ENCODE data around the gene OTUB2. TPM values are rescaled to one million over a fixed set of nuclear protein-coding genes. Genes with fewer than 3 reads are reported as not detected.
A peak's percentile ranks its signal among the peaks of the same experiment; 100 is the strongest.

OTUB2 gene
- total RNA-seq, 1 experiment from 2014 or later, result 3.5 TPM

DNA sequence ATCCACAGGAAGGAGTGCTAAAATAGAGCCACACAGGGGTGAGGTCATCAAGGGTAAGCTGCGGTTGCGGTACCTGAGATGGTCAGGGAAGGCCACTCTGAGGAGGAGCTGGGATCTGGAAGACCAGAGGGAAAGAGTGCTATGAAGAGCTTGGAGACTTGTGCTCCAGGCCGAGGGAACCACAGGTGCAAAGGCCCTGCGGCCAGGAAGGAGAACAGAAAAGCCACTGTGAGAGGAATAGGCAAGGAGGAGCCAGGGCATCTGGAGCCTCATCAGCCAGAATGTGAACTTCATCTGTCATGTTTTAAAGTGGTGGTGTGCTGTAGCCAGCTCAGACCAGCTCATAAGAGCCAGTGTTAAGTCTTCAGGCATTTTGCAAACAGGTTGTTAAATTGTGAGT, 34.5 kb upstream of the OTUB2 start:
- DNase-seq (ENCODE audit: low read depth, low spot score), result no peak
- in situ Hi-C loops (cut with HindIII; ENCODE audit: low pct_unique_long_range_greater_than_20kb, low sequenced_read_pairs), result no loop called here

DNA sequence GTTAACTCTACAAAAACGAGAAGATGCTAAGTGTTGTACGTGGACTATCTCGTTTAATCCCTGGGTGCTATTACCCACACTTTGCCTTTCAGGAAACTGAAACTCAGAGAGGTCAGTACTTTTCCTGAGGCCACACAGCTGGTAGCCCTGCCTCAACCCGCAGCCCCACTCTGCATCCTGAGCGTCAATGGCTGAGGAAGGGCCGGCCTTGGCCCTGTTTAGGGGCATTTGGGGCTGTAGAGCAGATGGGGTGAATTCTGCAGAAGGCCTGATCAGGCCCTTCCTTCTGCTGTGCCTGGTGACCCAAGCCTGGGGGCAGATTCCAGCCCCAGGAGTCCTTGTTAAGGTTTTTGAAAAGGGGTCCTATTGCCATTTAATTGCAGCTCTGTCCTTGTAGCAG, 32.8 kb upstream of the OTUB2 start:
- in situ Hi-C loops (cut with HindIII; ENCODE audit: low pct_unique_long_range_greater_than_20kb, low sequenced_read_pairs), result no loop called here
- no peak for DNase-seq (ENCODE audit: low read depth, low spot score)

DNA sequence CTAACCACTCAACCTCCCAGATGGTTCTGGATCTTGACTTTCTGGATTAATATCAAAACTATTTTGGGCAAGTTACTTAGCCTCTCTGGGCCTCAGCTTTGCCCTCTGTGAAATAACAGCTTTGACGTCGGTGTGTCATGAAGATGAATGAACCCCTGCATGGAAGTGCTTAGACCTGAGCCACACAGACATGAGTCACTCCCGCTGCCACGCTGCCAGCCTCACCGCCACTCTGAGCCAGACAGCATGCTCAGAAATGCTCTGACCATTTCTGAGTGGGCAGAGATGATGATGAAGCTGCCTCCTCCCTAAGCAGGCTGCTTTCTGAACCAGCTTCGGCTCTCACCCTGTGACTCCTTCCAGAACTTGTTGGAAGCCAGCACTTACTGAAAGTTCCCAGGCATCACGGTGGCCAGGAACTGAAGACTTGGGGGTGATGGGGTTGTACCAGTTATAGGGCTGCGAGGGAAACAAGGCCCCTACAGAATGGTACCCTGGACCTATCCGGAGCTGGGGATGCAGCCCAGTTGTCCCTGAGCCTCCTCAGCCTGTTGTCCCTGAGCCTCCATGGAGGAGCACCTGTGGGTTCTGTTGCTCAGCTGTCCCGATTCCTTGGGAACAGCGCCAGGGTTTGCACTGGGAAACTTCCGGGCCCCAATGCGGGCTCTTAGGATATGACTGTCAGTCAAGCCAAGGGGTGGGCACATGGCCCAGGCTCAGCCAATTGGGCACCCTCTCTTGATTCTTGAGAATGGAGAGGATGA, 31.0 kb upstream of the OTUB2 start:
- DNase-seq (ENCODE audit: low read depth, low spot score), result no peak
- in situ Hi-C loops (cut with HindIII; ENCODE audit: low pct_unique_long_range_greater_than_20kb, low sequenced_read_pairs), result no loop called here

DNA sequence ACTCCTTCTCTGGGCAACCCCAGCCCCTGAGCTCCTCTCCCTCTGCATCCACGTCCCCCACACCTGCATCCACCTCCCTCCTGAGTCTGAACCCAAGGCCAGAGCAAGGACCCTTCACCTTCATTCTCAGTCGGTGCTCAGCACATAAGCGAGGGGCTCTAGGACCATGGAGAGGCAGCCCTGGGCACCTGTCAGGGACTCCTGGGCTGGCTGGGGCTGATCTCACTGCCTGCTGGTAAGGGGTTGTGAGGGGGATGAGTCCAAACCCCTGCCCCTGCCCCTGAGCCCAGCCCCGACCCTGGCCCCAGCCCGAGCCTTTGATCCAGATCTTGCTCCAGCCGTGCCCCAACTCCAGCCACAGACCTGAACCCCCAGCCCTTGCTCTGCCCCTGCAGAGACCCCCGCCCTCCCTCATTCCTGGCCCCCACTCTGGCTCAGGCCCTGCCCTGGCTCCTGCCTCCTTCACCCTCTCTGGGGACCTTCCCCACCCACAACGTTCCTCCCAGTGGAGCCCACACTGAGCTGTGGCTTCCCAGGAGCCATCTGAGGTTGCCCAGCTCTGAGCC, 29.9 kb upstream of the OTUB2 start:
- no peak for DNase-seq (ENCODE audit: low read depth, low spot score)
- in situ Hi-C loops (cut with HindIII; ENCODE audit: low pct_unique_long_range_greater_than_20kb, low sequenced_read_pairs), result no loop called here

DNA sequence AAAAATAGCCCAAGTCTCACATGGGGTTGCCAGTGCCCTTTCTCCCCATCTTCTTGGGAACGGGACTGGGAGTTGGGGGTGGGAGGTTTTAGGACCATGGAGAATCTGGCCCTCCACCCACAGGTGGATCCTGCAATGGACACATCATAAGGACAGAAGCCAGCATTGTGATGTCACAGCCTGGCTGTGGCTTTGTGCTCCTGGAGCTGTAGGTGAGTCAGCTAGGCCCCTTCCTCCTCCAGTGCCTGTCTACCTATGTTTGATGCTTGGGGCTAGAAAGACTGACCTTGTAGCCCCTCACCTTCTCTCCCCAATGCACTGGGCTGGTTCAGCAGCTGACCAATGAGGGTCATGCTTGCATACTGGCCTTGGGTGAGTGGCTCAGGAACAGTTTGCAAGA, 29.1 kb upstream of the OTUB2 start, which contains the start of gene CCDC197:
Gene CCDC197 (plus strand): TSS at position 220 of the 400 bp plus-strand sequence. CDS start 831 bp downstream, outside the sequence.
- no peak for DNase-seq (ENCODE audit: low read depth, low spot score)
- in situ Hi-C loops (cut with HindIII; ENCODE audit: low pct_unique_long_range_greater_than_20kb, low sequenced_read_pairs), result no loop called here

DNA sequence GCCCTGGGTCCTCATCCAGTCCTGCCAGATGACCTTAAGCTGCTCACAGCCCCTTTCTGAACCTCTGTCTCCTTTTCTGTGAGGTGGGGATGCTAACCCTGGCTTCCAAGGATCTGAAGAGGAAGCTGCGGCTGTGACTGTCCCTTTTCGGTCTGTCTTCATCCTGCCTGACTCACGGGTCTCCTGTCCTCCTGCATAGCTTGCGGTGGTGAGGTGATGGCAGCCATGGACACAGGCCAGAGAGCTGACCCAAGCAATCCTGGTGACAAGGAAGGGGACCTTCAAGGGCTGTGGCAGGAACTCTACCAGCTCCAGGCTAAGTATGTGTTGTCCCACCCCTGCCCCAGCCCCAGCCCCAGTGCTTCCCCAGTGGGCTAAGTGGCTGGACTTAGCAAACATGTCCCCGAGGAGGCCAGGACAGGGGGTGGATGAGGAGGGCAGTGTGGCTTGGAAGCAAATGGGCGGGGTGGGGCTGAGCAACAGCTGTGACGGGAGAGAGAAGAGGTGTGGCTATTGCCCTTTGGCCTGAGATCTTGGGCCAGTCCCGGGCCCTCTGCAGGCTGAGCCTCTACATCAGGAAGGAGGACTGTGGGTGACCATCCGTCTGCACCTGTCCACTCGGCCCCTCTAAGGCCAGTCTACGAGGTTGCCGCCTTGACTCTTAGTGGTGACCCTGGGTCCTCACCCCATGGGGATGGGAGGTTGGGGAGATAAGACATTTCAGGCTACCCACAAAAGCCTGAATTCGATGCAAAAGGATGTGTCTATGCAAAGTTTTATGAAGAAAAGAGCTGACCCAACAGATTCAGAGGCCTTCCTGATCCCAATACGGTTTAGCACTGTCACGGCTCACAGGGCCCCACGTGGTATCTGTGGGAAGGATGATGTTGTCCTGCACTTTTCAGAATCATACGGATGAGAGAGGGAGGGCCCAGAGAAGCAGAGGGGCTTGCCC, 27.9 kb upstream of the OTUB2 start:
- no peak for DNase-seq (ENCODE audit: low read depth, low spot score)
- in situ Hi-C loops (cut with HindIII; ENCODE audit: low pct_unique_long_range_greater_than_20kb, low sequenced_read_pairs), result no loop called here

DNA sequence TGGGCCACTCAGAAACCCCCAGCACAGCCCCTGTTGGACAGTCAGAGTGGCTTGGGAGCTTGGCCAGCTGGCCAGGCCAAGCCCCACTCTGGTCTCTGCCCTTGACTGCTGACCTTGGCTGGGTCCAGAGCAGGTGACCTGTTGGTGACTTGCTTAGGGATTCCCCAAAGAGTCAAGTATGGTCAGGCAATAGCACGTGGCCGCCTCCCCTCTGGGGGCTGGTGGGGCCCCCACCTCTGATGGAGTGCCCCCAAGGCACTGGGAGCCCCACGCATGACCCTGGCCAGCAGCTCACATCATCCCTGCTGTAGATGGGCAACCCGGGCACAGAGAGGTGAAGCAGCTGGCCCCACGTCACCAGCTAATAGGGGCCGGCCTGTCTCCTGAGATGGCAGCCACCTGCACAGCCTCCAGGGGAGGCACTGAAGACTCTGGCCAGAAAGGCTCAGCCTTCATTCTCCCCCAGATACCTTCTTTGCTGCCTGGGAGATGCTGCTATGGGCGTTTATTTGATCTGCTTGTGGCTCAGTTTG, 27.2 kb upstream of the OTUB2 start:
- no peak for DNase-seq (ENCODE audit: low read depth, low spot score)
- in situ Hi-C loops (cut with HindIII; ENCODE audit: low pct_unique_long_range_greater_than_20kb, low sequenced_read_pairs), result no loop called here

DNA sequence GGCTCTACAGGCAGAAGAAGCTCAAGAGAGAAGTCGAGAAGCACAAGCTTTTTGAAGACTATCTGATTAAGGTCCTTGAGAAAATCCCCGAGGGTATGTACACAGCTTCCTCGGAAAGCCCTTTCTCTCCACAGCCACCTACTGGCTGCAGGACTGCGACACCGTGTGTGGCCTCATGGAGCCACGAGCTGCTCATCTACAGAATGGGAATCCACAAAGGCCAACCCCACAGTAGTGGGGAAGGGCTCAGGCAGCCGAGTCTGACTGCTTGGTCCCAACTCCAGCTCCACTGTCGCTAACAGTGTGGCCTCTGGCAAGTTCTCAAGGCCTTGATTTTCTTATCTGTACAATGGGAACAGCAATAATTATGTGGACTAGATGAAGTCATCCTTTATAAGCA, 26.6 kb upstream of the OTUB2 start:
- in situ Hi-C loops (cut with HindIII; ENCODE audit: low pct_unique_long_range_greater_than_20kb, low sequenced_read_pairs), result no loop called here

DNA sequence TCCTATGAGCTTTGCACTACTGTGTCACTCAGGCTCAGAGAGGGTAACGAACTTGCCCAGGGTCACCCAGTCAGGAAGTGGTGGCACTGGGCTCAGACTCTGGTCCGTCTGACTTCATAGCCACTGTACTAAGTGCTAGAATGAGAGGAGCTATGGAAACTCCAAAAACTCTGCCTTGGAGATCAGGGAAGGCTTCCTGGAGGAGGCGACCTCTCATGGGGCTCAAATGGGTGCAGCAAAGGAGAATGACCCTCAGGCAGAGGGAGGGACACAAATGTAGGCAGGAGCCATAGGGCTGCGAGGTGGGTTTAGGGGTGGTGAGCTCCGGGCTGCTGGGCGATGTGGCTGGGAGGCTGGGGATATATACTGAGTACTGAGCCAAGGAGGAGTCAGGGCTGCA, 25.9 kb upstream of the OTUB2 start:
- in situ Hi-C loops (cut with HindIII; ENCODE audit: low pct_unique_long_range_greater_than_20kb, low sequenced_read_pairs), result no loop called here
- DNase-seq (ENCODE audit: low read depth, low spot score), result no peak

More for the DNA sequence above, 26.6 kb upstream of the OTUB2 start:
- DNase-seq (ENCODE audit: low read depth, low spot score), result peak; percentile 22

DNA sequence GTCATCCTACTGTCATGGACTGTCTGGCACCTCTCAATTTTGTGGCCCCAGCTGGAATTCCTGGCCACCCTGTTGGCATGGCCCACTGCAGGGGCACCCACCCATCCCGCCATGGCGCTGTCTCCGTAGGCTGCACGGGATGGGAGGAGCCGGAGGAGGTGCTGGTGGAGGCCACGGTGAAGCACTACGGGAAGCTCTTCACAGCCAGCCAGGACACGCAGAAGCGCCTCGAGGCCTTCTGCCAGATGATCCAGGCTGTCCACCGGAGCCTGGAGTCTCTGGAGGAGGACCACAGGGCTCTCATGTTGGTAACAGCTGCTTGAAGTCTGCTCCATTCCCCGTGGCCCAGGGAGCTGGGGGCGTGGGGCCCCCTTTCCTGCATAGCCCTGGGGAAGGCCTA, 25.1 kb upstream of the OTUB2 start:
- in situ Hi-C loops (cut with HindIII; ENCODE audit: low pct_unique_long_range_greater_than_20kb, low sequenced_read_pairs), result no loop called here
- DNase-seq (ENCODE audit: low read depth, low spot score), result no peak

DNA sequence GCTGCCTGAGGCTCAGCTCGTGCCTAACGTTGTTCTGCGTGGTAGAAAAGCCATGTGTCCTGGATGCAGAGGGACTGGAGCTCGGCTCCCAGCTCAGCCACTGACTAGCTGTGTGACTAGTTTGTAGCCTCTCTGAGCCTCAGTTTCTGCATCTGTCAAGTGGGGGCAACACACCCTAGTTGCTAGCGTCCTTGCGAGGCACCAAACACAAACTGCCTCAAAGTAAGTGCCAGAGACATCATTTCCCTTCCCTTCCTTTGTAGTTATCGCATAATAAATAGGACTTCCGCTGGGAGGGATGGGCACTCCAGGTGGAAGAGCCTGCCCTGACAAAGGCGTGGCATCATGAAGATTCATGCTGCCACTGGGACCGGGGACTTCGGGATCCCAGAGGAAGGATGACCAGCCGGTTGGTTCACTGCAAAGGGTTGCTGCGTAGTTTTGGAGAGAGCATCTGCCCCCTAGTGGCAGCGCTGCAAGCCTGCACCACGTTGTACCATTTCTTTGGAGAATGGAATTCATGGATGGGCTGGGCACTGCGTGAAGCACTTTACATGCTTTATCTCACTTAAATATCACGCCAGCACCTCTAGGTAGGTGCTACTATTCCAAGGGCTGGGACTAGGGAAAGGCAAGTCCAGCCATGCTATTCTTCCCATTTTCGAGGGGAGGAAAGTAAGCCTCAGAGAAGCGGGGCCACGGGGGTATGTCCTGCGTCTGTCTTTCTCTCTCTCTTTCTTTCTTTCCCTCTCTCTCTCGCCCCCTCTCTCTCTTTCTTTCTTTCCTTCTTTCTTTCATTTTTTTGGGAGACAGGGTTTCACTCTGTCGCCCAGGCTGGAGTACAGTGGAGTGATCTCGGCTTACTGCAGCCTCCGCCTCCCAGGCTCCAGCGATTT, 24.4 kb upstream of the OTUB2 start:
- in situ Hi-C loops (cut with HindIII; ENCODE audit: low pct_unique_long_range_greater_than_20kb, low sequenced_read_pairs), result no loop called here
- DNase-seq (ENCODE audit: low read depth, low spot score), result peak; percentile 75

DNA sequence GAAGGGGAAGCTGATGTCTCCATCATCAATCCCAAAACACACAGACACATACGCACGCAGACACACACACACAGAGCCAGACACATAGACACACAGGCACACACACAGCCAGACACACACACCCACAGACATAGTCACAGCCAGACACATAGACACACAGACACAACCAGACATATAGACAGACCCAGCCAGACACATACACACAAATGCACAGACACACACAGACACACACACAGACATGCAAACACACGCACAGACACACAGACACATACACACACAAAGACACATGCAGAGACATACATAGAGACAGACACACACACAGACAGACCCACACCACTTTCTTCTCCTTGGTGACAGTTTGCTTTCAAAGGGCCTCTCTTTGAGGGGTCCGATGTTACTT, 22.7 kb upstream of the OTUB2 start:
- in situ Hi-C loops (cut with HindIII; ENCODE audit: low pct_unique_long_range_greater_than_20kb, low sequenced_read_pairs), result no loop called here
- no peak for DNase-seq (ENCODE audit: low read depth, low spot score)

DNA sequence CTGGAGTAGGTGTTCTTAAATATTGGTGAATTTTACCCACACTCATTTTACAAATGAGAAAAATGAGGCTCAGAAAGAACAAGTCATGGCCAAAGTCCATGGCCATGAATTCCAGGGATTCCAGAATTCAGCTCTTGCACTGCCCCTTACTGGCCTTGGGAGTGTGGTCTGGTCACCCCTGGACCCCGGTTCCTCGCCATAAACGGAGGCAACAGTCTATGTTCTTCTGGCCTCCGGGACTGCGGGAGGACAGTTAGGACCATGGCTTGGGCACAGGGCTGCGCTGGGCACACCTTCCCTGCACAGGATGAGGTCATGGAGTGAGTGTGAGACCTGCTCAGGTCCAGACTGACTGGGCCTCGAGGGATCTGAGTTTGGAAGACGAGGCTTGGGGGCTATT, 22.1 kb upstream of the OTUB2 start:
- DNase-seq (ENCODE audit: low read depth, low spot score), result no peak
- in situ Hi-C loops (cut with HindIII; ENCODE audit: low pct_unique_long_range_greater_than_20kb, low sequenced_read_pairs), result no loop called here

DNA sequence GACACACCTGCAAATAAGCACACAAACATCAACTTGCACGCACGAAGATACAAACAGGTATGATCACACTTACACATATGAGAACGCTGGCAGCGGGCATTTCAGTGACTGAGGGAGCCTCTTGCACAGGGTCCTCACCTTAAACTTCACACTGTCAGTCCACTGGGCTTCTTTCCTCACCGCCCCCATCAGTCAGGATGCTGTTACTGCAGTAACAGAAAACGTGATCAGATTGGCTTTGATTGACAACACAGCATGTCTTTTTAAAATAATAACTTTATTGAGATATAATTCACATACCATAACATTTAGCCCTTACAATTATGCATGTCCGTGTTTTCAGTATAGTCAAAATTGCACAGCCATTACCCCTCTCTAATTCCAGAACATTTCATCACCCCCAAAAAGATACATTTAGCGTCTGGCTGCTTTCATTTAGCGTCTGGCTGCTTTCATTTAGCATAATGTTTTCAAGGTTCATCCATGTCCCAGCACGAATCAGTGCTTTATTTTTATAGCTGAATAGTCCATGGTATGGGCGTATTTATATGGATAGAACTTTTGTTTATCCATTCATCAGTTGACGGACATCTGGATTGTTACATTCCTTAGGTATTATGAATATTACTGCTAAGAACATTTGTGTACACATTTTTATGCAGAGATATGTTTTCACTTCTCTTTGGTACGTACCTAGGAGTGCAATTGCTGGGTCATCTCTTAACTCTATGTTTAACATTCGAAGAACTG, 20.6 kb upstream of the OTUB2 start:
- in situ Hi-C loops (cut with HindIII; ENCODE audit: low pct_unique_long_range_greater_than_20kb, low sequenced_read_pairs), result no loop called here
- peak; percentile 51 for DNase-seq (ENCODE audit: low read depth, low spot score)

DNA sequence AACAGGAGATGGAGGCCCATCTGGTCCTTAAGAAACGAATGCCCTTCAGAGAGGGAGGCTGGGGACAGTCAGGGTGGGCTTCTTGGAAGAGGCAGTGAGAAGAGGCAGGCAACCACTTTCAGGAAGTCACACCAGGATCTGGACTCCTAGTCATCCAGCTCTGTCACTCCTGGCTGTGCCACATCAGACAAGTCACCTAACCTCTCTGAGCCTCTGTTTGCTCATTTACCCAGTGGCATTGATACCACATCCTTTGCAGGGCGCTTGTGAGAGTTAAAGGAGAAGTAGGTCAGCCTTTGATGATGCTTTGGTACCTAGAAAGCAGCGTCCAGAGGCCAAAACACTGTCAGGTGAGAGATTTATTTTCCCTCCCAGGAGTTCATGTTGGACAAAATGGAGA, 17.9 kb upstream of the OTUB2 start:
- in situ Hi-C loops (cut with HindIII; ENCODE audit: low pct_unique_long_range_greater_than_20kb, low sequenced_read_pairs), result no loop called here

DNA sequence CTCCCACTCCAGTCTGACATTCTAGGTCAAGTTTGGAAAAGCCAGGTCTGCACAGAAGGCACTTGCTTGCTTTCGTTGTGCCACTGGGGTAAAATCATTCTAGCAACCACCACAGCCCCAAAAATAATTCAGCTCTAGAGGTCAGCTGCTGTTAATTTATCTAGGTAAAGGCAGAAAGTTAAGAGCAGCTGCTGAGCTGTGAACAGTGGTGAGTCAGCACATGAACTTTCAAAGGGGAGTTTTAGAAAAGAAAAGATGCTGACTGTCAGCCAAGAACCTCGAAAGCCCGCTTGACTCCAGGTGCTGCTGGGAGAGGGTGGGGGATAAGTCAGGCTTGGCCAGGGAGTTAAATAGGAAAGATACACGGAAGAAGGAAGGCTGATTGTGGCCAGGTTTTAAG, 16.4 kb upstream of the OTUB2 start:
- no peak for DNase-seq (ENCODE audit: low read depth, low spot score)
- in situ Hi-C loops (cut with HindIII; ENCODE audit: low pct_unique_long_range_greater_than_20kb, low sequenced_read_pairs), result no loop called here

More for the DNA sequence above, 17.9 kb upstream of the OTUB2 start:
- no peak for DNase-seq (ENCODE audit: low read depth, low spot score)

DNA sequence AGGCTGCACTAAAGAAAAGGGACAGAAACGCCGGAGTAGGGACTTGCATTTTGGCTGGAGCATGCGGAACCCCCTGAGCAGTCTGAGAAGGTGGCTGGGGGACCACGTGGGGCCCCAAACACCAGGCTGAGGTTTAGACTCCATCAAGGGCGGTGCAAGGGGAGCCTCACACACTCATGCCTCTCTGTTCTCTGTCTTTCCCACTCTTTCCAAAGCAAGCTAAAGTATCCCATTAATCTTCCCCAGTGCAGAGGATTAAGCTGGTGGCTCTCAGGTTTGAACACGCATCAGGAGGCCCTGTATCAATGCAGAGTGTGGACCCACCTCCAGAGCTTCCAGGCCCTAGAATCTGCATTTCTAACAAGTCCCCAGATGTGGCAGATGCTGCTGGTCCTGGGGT, 15.5 kb upstream of the OTUB2 start:
- DNase-seq (ENCODE audit: low read depth, low spot score), result no peak
- in situ Hi-C loops (cut with HindIII; ENCODE audit: low pct_unique_long_range_greater_than_20kb, low sequenced_read_pairs), result no loop called here

Data from SK-MEL-5 (cell line).